Cortex of kidney (tissue), 1 donor: ENCODE measurements around the gene HMX1.

ENCODE experiments used
- DNase-seq: peaks from one replicate; lab custom pipeline; 2025; lab: John Stamatoyannopoulos, UW

The HMX1 gene

GRCh38 chr4:8840006-8840793, 31.4 kb downstream of the HMX1 start:
- DNase-seq = no peak

DNA sequence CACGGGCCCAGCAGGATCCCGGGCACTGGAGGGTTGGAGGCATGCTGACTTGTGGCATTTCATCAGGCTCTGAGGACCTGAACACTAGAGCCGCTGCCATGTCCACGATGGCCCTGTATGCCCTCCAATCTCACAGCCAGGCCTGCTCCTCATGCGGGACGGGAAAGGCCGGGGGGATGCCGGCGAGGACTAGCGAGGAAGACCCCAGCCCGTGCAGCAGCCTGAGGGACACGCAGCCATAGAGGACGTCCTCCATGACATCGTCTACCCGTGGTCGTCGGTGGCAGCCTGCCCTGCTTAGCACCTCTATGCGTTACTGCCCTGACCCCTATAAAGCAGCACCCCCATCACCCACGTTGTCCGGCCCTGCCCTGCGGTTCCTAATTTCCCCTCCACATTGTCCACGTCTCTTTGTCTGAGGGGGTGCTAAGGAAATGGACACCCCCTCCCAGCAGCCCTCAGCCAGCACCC, 32.6 kb downstream of the HMX1 start:
- no peak for DNase-seq

DNA sequence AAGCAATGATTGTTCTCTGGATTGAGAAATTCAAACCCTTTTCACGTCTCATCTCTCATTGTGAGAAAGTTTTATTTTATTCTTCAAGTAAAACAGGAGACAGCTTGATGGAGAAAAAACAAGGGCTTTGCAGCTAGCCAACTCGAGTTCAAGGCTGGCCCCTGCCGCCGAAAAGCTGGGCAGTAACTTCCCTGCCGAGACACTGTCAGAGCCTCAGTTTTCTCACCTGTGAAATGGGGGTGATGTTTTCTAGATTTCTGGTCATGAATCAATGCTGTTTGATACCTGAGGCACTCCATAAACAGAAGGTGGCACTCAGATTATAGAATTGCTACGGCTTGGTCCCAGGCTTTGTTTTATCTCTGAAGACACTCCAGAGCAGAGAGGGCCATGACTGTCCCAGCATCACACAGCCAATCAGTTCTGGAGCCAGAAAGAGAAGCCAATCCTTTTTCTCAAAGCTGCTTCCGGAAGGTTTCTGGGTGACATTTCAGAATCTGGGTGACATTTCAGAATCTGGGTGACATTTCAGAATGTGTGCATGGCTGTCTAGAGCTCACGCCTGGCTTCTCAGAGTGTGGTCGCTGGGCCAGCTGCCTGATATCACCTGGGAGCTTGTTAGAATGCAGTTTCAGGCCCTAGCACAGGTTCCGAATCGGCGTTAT, 33.2 kb downstream of the HMX1 start:
- no peak for DNase-seq

GRCh38 chr4:8837181-8837841, 34.3 kb downstream of the HMX1 start:
- DNase-seq = no peak

DNA sequence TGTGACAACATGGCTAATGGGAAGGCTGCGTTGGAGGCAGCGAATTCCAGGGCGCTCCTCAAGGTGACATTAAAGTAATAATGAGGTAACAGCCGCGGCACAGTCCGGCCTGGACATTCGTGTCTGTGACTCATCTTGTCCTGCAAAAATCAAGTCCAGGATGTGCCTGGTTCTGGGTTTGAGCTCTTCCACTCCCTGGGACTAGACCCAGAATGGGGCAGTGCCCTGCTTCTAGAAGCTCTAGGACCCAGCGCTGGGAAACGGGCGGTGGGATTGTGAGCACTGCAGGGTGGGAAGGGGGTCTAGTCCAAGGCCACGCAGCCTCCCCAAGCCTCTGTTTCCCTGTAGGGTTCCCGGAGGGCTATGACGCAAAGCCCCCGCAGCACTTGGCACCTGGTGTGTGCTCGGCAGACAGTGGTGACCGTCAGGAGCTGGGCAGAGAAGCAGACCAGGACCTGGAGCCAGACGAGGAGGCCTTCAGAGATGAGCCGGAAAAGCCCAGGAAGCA, 34.9 kb downstream of the HMX1 start:
- no peak for DNase-seq

DNA sequence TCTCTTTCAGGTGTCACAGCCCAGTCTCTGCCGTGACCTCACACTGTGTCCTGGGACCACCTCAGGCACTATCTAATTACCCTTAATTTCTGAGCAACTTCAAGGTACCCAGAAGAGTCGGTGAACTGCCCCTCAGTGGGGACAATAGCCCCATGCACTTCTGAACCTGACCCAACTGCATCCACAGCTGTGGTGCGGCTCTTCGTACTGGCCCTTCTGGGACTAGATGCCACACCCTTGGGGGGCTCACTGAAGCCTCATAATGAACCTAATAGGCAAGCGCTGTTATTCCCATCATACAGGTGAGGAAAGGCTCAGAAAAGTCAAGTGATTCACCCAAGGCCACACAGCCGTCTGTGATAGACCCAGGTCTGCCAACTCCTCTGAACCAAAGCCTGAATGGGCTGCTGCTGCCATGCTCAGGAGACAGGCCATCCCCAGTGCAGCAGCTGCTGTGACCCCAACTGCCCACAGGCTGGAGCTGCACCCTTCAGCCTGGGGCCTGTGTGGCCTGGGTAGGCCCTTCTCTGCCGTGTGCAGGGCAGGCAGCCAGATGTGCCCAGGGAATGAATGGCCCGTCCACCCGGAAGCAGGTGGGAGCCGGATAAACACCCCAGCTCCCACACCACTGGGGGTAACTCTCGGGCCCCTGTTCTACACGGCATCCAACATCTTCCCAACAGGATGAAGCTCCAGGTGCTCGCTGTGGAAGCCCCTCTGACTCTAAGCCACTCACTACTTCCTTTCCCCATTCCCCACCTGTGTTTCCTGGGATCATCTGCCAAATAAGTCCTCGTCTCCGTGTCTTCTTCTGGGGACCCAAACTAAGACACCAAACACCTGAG, 35.9 kb downstream of the HMX1 start:
- no peak for DNase-seq

DNA sequence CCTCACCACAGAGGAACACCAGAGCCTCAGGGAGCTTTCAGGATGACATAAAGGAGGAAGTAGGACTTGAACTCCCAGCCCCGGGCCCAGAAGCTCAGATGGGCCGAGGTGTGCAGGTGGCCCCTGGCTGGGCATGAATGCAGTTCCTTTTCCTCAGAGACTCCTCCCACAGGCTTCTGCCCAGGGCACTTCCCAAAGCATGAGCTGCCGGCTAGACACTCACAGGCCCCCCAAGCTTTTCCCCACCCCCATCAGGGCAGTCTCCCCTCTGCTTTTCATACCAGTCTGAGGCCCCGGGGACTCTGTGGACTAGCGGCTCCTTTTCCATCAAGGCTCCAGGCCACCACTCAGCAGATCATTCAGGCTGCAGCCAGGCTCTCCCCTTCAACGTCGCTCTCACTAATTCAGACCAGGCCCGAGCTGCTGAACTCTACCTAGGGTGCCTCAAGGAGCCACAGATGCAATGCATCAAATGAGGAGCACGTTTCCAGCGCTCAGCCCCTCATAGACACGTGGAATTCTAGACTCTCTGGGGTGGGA, 36.9 kb downstream of the HMX1 start:
- no peak for DNase-seq

- DNase-seq = no peak
Observed at GRCh38 chr4:8832113-8832915, 39.3 kb downstream of the HMX1 start.

- DNase-seq = no peak
Observed at GRCh38 chr4:8831221-8832112, 40.2 kb downstream of the HMX1 start.

- no peak for DNase-seq
Observed at GRCh38 chr4:8830611-8831200, 40.9 kb downstream of the HMX1 start.

DNA sequence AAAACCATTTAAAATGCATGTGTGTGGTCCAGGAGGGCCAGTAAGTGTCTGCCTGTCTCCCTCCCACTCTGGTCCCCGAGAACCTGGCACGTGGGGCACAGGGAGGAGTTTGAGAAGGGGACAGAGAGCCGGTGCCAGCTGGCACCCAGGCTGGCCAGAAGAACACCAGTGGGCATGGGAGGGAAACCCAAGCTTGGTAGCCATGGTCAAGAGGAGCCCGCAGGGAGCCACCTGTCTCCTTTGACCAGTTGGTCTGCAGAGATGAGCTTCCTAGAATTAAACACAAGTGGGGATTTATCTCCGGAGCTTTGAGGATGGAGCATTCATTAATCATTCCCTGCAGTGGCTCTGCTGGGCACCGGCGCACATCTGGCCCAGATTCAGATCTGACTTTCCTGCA, 41.6 kb downstream of the HMX1 start:
- no peak for DNase-seq

- no peak for DNase-seq
Observed at GRCh38 chr4:8829584-8829983, 42.1 kb downstream of the HMX1 start.

DNA sequence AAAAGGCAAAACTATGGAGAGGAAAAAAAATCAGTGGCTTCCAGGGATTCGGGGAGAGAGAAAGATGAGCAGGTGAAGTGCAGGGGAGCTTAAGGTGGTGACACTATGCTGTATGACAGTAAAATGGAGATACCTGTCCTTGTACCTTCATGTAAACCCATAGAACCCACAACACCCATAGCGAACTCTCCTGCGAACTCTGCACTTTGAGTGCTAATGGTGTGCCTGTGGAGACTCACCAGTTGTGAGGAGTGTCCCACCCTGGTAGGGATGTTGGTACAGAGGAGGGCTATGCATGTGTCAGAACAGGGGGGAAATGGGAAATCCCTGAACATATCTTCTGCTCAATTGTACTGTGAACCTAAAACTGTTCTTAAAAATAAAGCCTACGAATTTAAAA, 42.8 kb downstream of the HMX1 start:
- DNase-seq = no peak

GRCh38 chr4:8821151-8821950, 50.3 kb downstream of the HMX1 start:
- DNase-seq = no peak

- no peak for DNase-seq
Observed at GRCh38 chr4:8820178-8821102, 51.2 kb downstream of the HMX1 start.

DNA sequence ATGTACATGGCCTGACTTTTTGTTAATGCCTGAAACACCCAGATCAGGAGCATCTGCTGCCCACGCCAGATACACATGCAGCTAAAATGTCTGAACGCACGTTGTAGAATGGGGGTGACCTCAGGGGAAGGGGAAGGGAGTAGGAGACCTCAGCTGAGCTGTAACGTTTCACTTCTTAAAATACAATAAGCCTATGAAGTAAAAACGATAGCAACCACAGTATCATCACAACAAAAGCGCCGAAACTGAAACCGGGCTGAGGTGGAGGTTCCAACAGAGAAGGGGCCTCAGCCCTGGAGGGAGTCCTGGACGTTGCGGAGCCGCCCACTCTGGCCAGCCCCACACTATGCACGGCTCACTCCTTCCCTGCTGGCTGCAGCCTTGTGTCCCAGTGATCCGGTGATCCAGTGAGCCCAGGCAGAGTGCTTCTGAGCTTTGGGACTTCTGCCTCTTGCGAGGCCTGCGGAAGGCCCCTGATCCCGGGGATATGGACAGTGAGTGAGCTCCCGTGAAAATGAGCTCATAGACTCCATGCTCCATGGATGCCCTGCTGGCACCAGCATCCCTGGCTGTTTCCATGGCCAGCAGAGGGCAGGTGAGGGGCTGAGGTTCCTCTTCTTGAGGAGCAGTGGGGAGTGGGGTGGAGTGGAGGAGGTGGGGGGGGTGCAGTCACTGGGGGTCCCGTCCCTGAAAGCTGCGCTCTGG, 52.0 kb downstream of the HMX1 start:
- no peak for DNase-seq

- DNase-seq = no peak
Observed at GRCh38 chr4:8819019-8819418, 52.6 kb downstream of the HMX1 start.
